Measurements from ENCODE around the gene EMC8. TPM values are rescaled to one million over a fixed set of nuclear protein-coding genes. Genes with fewer than 3 reads are reported as not detected.

EMC8 gene
- total RNA-seq, 1 experiment from 2014 or later = 24.2 TPM

GRCh38 chr16:85830821-85831220 is 31.5 kb upstream of the EMC8 start:
- H3K4me2 ChIP-seq (ENCODE audit: low read depth, low read length, poor library complexity, severe bottlenecking) = no peak overlapping the region
- H3K36me3 ChIP-seq (ENCODE audit: insufficient read depth, low read length) = no peaks in the 10 kb centered on the region
- H3K27ac ChIP-seq (ENCODE audit: low read length) = no peak overlapping the region
- H3K9me3 ChIP-seq (ENCODE audit: low read length) = no peaks in the 10 kb centered on the region
- H4K20me1 ChIP-seq (ENCODE audit: insufficient read depth, low read depth, low read length) = no peaks in the 10 kb centered on the region
- H3K4me3 ChIP-seq (ENCODE audit: low read length) = no peak overlapping the region
- no peak overlapping the region for H2AFZ ChIP-seq (ENCODE audit: low read length)
- H3K4me1 ChIP-seq (ENCODE audit: low read length) = peaks cover 23% of the 10 kb centered on the region
- no peak for DNase-seq
- no peak overlapping the region for H3K9ac ChIP-seq (ENCODE audit: low read length)
- no peaks in the 10 kb centered on the region for H3K79me2 ChIP-seq (ENCODE audit: low read length)
- no peaks in the 10 kb centered on the region for H3K27me3 ChIP-seq (ENCODE audit: low read length)
- no peaks in the 10 kb centered on the region for H3K9me2 ChIP-seq (replicated peaks; ENCODE audit: insufficient read depth, low read length)

DNA sequence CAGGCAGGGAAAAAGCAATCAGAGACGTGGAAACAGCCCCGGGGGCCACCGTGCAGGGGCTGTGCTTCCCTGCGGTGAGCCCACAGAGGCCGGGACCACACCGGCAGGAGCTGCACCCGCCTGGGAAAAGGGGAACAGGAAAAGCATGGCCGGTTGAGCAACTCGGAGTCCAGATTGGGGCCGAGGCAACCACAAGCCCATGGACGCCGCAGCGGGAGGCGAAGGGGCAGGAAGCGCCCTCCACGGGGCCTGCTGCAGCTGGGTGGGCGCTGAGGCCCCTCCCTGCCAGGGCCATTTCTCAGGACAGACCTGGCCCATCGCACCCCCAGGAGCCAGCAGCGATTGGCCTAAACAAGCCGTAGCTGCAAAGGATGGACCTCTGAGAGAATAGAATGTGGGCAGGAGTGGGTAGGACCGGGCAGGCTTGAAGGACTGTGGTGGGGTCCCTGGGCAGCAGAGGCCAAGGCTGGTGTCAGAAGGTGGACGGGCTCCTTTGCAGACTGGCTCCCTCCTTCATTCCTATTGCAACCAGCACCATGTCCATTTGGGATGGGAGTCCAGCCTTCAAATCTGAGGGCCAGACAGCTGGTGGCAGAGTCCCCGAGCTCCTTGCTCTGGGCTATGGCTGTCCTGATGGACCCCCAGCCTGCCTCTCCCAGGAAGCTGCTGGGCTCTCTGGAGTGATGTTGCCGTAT is 30.6 kb upstream of the EMC8 start:
- H2AFZ ChIP-seq (ENCODE audit: low read length) = no peak overlapping the region
- H3K27ac ChIP-seq (ENCODE audit: low read length) = no peak overlapping the region
- no peak overlapping the region for H3K4me3 ChIP-seq (ENCODE audit: low read length)
- H3K36me3 ChIP-seq (ENCODE audit: insufficient read depth, low read length) = no peaks in the 10 kb centered on the region
- H3K9me3 ChIP-seq (ENCODE audit: low read length) = no peaks in the 10 kb centered on the region
- no peak overlapping the region for H3K9ac ChIP-seq (ENCODE audit: low read length)
- H3K27me3 ChIP-seq (ENCODE audit: low read length) = no peaks in the 10 kb centered on the region
- DNase-seq = no peak
- no peaks in the 10 kb centered on the region for H3K79me2 ChIP-seq (ENCODE audit: low read length)
- peaks cover 21% of the 10 kb centered on the region for H3K4me1 ChIP-seq (ENCODE audit: low read length)
- no peaks in the 10 kb centered on the region for H4K20me1 ChIP-seq (ENCODE audit: insufficient read depth, low read depth, low read length)
- no peaks in the 10 kb centered on the region for H3K9me2 ChIP-seq (replicated peaks; ENCODE audit: insufficient read depth, low read length)
- no peak overlapping the region for H3K4me2 ChIP-seq (ENCODE audit: low read depth, low read length, poor library complexity, severe bottlenecking)

DNA sequence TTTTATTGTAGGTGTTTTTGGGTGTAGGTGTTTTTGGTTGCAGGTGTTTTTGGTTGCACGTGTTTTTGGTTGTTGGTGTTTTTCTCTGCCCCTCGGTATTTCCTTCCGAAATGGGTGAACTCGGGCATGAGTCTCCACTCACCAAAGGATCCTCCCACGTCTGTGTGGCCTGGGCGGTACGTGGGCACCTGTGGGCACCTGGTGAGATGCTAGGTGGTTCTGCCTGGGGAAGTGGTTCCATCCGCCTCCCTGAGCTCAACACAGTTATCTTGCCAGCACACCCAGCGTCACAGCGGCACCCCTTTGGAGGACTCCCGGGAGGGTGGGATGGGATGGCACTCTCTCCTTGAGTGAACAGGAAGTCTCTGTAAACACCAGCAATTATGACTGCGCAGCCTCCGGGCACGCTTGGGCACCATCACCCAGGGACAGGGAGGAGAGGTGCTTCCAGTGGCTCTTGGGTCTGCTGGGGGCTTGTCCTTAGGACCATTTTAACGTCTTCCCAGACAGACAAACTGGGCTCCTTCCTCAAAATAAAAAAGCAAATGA is 29.9 kb upstream of the EMC8 start:
- no peaks in the 10 kb centered on the region for H3K27me3 ChIP-seq (ENCODE audit: low read length)
- H4K20me1 ChIP-seq (ENCODE audit: insufficient read depth, low read depth, low read length) = no peaks in the 10 kb centered on the region
- H3K9me3 ChIP-seq (ENCODE audit: low read length) = no peaks in the 10 kb centered on the region
- H2AFZ ChIP-seq (ENCODE audit: low read length) = no peak overlapping the region
- no peak overlapping the region for H3K4me3 ChIP-seq (ENCODE audit: low read length)
- no peaks in the 10 kb centered on the region for H3K79me2 ChIP-seq (ENCODE audit: low read length)
- H3K4me2 ChIP-seq (ENCODE audit: low read depth, low read length, poor library complexity, severe bottlenecking) = no peak overlapping the region
- no peak overlapping the region for H3K9ac ChIP-seq (ENCODE audit: low read length)
- no peaks in the 10 kb centered on the region for H3K36me3 ChIP-seq (ENCODE audit: insufficient read depth, low read length)
- no peak overlapping the region for H3K27ac ChIP-seq (ENCODE audit: low read length)
- H3K9me2 ChIP-seq (replicated peaks; ENCODE audit: insufficient read depth, low read length) = no peaks in the 10 kb centered on the region
- DNase-seq = no peak
- H3K4me1 ChIP-seq (ENCODE audit: low read length) = peaks cover 21% of the 10 kb centered on the region

DNA sequence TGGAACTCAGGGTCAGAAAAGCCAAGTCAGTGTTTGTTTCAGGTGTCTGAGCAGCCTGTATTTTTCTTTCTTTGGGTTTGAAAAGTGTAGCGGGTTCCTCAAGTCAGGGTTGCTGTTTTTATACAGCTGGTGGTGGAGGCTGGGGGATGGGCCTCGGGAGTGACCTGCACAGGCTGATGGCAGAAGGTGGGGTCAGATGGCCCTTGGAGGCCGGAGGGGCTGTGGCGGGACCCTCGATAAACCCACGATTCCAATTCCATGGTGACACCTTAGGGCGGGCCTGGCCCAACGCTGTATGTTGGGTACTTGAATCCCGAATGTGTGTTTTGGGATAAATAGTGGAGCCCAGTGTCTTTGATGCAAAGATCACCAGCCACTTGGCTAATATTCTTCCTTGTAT is 28.8 kb upstream of the EMC8 start:
- Histone ChIP-seq H3K27ac (ENCODE audit: low read length) (no peak overlapping the region), H3K9me2 (replicated peaks; ENCODE audit: insufficient read depth, low read length) (no peaks in the 10 kb centered on the region)

DNA sequence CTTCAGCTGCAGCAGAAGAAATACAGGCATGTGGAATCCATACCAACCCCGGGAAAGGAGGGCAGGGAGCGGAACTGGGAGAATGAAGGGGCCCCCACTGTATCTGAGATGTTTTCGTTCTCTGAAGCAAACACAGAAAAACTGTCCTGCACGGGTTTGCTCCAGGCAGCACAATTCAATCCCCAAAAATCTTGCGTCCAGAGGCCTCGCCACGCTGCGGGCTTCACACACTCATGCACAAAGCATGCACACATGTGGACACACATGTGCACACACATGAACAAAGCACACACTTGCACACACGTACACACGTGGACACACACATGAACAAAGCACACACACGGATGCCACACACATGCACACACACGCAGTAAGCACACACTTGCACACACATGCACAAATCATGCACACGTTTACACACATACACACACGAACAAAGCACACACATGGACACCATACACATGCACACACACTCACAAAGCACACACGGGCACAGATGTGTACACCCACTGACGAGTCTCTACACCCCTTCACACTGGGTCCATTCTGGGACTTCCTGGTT is 27.4 kb upstream of the EMC8 start:
- no peak overlapping the region for H3K4me2 ChIP-seq (ENCODE audit: low read depth, low read length, poor library complexity, severe bottlenecking)
- no peak overlapping the region for H3K4me3 ChIP-seq (ENCODE audit: low read length)
- H3K27ac ChIP-seq (ENCODE audit: low read length) = no peak overlapping the region
- no peaks in the 10 kb centered on the region for H3K27me3 ChIP-seq (ENCODE audit: low read length)
- H3K9me2 ChIP-seq (replicated peaks; ENCODE audit: insufficient read depth, low read length) = no peaks in the 10 kb centered on the region
- no peak overlapping the region for H3K9ac ChIP-seq (ENCODE audit: low read length)
- H4K20me1 ChIP-seq (ENCODE audit: insufficient read depth, low read depth, low read length) = no peaks in the 10 kb centered on the region
- H3K79me2 ChIP-seq (ENCODE audit: low read length) = no peaks in the 10 kb centered on the region
- H3K4me1 ChIP-seq (ENCODE audit: low read length) = peaks cover 10% of the 10 kb centered on the region
- DNase-seq = no peak
- H3K36me3 ChIP-seq (ENCODE audit: insufficient read depth, low read length) = no peaks in the 10 kb centered on the region
- no peak overlapping the region for H2AFZ ChIP-seq (ENCODE audit: low read length)
- H3K9me3 ChIP-seq (ENCODE audit: low read length) = no peaks in the 10 kb centered on the region

More for the DNA sequence above, 28.8 kb upstream of the EMC8 start:
- DNase-seq = no peak
- no peaks in the 10 kb centered on the region for H3K79me2 ChIP-seq (ENCODE audit: low read length)
- peaks cover 15% of the 10 kb centered on the region for H3K4me1 ChIP-seq (ENCODE audit: low read length)
- no peaks in the 10 kb centered on the region for H3K36me3 ChIP-seq (ENCODE audit: insufficient read depth, low read length)
- H3K9ac ChIP-seq (ENCODE audit: low read length) = no peak overlapping the region
- H3K4me3 ChIP-seq (ENCODE audit: low read length) = no peak overlapping the region
- H2AFZ ChIP-seq (ENCODE audit: low read length) = no peak overlapping the region
- no peaks in the 10 kb centered on the region for H3K27me3 ChIP-seq (ENCODE audit: low read length)
- no peak overlapping the region for H3K4me2 ChIP-seq (ENCODE audit: low read depth, low read length, poor library complexity, severe bottlenecking)
- H3K9me3 ChIP-seq (ENCODE audit: low read length) = no peaks in the 10 kb centered on the region
- H4K20me1 ChIP-seq (ENCODE audit: insufficient read depth, low read depth, low read length) = no peaks in the 10 kb centered on the region

- Histone ChIP-seq H3K4me2 (ENCODE audit: low read depth, low read length, poor library complexity, severe bottlenecking) (no peak overlapping the region), H3K4me1 (ENCODE audit: low read length) (peaks cover 14% of the 10 kb centered on the region), H3K27ac (ENCODE audit: low read length) (no peak overlapping the region), H3K9me2 (replicated peaks; ENCODE audit: insufficient read depth, low read length) (no peaks in the 10 kb centered on the region), H4K20me1 (ENCODE audit: insufficient read depth, low read depth, low read length) (no peaks in the 10 kb centered on the region), H3K27me3 (ENCODE audit: low read length) (no peaks in the 10 kb centered on the region), H2AFZ (ENCODE audit: low read length) (no peak overlapping the region), H3K79me2 (ENCODE audit: low read length) (no peaks in the 10 kb centered on the region), H3K9me3 (ENCODE audit: low read length) (no peaks in the 10 kb centered on the region), H3K9ac (ENCODE audit: low read length) (no peak overlapping the region), H3K4me3 (ENCODE audit: low read length) (no peak overlapping the region), H3K36me3 (ENCODE audit: insufficient read depth, low read length) (no peaks in the 10 kb centered on the region)
- DNase-seq = no peak
Observed at GRCh38 chr16:85825326-85825725, 26.0 kb upstream of the EMC8 start.

DNA sequence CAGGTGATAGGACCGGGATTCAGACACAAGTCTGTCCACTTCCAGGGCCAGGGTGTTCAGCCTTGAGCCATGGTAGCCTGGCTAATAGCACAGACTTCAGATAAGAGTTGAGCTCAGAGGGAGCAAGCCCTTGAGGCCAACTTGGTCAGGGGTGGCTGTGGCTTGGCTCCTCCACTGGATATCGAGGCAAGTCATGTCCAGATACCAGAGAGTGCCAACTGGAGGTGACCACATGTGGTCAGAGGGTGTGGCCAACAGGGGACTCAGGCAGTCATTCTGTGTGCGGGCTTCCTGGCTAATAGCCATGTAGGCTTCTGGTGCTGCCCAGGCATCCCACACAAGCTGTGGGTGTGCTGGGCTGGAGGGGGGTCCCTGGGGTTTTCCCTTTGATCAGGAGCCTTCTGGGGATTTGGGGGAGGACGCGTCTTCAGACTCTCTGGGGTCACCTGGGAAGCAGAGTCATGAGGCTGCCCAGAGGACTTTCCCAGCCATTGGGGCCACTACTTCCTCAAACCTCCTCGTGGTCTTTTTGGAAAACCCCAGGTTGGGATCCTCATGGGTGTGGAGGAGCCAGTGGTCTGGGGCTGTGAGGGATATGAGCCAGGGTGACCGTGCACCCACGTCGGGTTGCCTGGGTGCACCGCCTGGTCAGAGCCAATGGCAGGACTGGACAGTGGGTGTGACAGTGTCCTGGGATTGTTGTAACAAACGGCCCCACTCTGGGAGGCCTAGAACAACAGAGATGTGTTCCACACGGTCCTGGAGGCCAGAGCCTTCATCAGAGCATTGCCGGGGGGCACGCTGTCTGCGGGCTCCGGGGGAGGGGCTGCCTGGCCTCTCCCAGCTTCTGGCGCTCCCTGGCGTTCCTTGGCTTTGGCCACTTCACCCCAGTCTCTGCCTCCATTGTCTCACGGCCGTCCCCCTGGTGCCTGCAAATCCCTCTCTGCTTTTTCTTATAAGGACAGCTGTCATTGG is 25.1 kb upstream of the EMC8 start:
- Histone ChIP-seq H3K79me2 (ENCODE audit: low read length) (no peaks in the 10 kb centered on the region), H2AFZ (ENCODE audit: low read length) (no peak overlapping the region), H3K9me3 (ENCODE audit: low read length) (no peaks in the 10 kb centered on the region), H3K9ac (ENCODE audit: low read length) (no peak overlapping the region), H3K36me3 (ENCODE audit: insufficient read depth, low read length) (no peaks in the 10 kb centered on the region), H3K4me1 (ENCODE audit: low read length) (peaks cover 14% of the 10 kb centered on the region), H3K9me2 (replicated peaks; ENCODE audit: insufficient read depth, low read length) (no peaks in the 10 kb centered on the region), H3K4me2 (ENCODE audit: low read depth, low read length, poor library complexity, severe bottlenecking) (no peak overlapping the region), H3K4me3 (ENCODE audit: low read length) (no peak overlapping the region), H3K27me3 (ENCODE audit: low read length) (no peaks in the 10 kb centered on the region), H3K27ac (ENCODE audit: low read length) (no peak overlapping the region), H4K20me1 (ENCODE audit: insufficient read depth, low read depth, low read length) (no peaks in the 10 kb centered on the region)
- DNase-seq = no peak

Data from Karpas-422 (cell line).